ENCODE results near the gene USP53.
A peak's percentile ranks its signal among the peaks of the same experiment; 100 is the strongest.
"Not testable (repeated sequence)": the region's sequence is repeated elsewhere in the genome, so short reads cannot be mapped to it uniquely, and the experiment has no call there.

Gene USP53

GRCh38 chr4:119212234-119212963, at the start of gene USP53:
TSS of gene USP53 (plus strand) at chr4:119212713. CDS start at chr4:119239760, 27,047 bp downstream.
- peak; percentile 99 for DNase-seq
- 0 out of 2 replicates have a peak, but pooled peaks have one; percentile 1 for TF ChIP-seq CTCF (IDR thresholded peaks at IDR 0.05; ENCODE audit: low read depth, low read length)
- Histone ChIP-seq H3K27me3 (ENCODE audit: insufficient read depth, low read depth, severe bottlenecking) (no peaks in the 10 kb centered on the region), H3K36me3 (peaks cover under 1% of the 10 kb centered on the region; the same call in 1 of the 2 replicates), H3K4me3 (ENCODE audit: low read depth, low read length) (peak within 1 kb of the TSS; percentile 89), H3K27ac (peak within 1 kb of the TSS; percentile 83), H3K9me3 (ENCODE audit: severe bottlenecking) (peaks cover 3% of the 10 kb centered on the region)

- no peaks in the 10 kb centered on the region for H3K27me3 ChIP-seq (ENCODE audit: insufficient read depth, low read depth, severe bottlenecking)
- no peaks in the 10 kb centered on the region for H3K9me3 ChIP-seq (ENCODE audit: severe bottlenecking)
- no peak overlapping the region for H3K4me3 ChIP-seq (ENCODE audit: low read depth, low read length)
- H3K36me3 ChIP-seq = no peaks in the 10 kb centered on the region
- no peak overlapping the region for H3K27ac ChIP-seq
- DNase-seq = no peak
- TF ChIP-seq CTCF (IDR thresholded peaks at IDR 0.05; ENCODE audit: low read depth, low read length) = no peak
Measured at GRCh38 chr4:119165767-119166166, 46.7 kb upstream of the USP53 start.

- no peaks in the 10 kb centered on the region for H3K9me3 ChIP-seq (ENCODE audit: severe bottlenecking)
- no peaks in the 10 kb centered on the region for H3K36me3 ChIP-seq
- no peak overlapping the region for H3K27ac ChIP-seq
- H3K27me3 ChIP-seq (ENCODE audit: insufficient read depth, low read depth, severe bottlenecking) = no peaks in the 10 kb centered on the region
- TF ChIP-seq CTCF (IDR thresholded peaks at IDR 0.05; ENCODE audit: low read depth, low read length) = no peak
- DNase-seq = no peak
- H3K4me3 ChIP-seq (ENCODE audit: low read depth, low read length) = no peak overlapping the region
Measured at GRCh38 chr4:119170195-119170594, 42.3 kb upstream of the USP53 start.

GRCh38 chr4:119172223-119172622, 40.3 kb upstream of the USP53 start:
- no peaks in the 10 kb centered on the region for H3K9me3 ChIP-seq (ENCODE audit: severe bottlenecking)
- H3K4me3 ChIP-seq (ENCODE audit: low read depth, low read length) = no peak overlapping the region
- no peak for TF ChIP-seq CTCF (IDR thresholded peaks at IDR 0.05; ENCODE audit: low read depth, low read length)
- H3K27me3 ChIP-seq (ENCODE audit: insufficient read depth, low read depth, severe bottlenecking) = no peaks in the 10 kb centered on the region
- H3K36me3 ChIP-seq = no peaks in the 10 kb centered on the region
- H3K27ac ChIP-seq = no peak overlapping the region
- DNase-seq = no peak

GRCh38 chr4:119173729-119174361, 38.7 kb upstream of the USP53 start:
- H3K27ac ChIP-seq; H3K27me3 ChIP-seq (ENCODE audit: insufficient read depth, low read depth, severe bottlenecking); H3K36me3 ChIP-seq; H3K4me3 ChIP-seq (ENCODE audit: low read depth, low read length); H3K9me3 ChIP-seq (ENCODE audit: severe bottlenecking); DNase-seq: not testable (repeated sequence)

GRCh38 chr4:119179011-119179410, 33.5 kb upstream of the USP53 start:
- Histone ChIP-seq H3K36me3 (no peaks in the 10 kb centered on the region), H3K9me3 (ENCODE audit: severe bottlenecking) (no peaks in the 10 kb centered on the region), H3K4me3 (ENCODE audit: low read depth, low read length) (no peak overlapping the region), H3K27me3 (ENCODE audit: insufficient read depth, low read depth, severe bottlenecking) (no peaks in the 10 kb centered on the region), H3K27ac (no peak overlapping the region)
- no peak for DNase-seq
- TF ChIP-seq CTCF (IDR thresholded peaks at IDR 0.05; ENCODE audit: low read depth, low read length) = no peak

Measured in WERI-Rb-1 (cell line).